ENCODE data around the gene NPW.
"Not testable (repeated sequence)": the region's sequence is repeated elsewhere in the genome, so short reads cannot be mapped to it uniquely, and the experiment has no call there.

NPW gene

GRCh38 chr16:2004795-2005517 lies 14.6 kb upstream of the NPW start:
- Histone ChIP-seq H3K4me3 (ENCODE audit: low read depth, low read length) (no peak overlapping the region), H3K9me3 (ENCODE audit: control insufficient read depth, insufficient read depth, low read depth, low read length) (no peaks in the 10 kb centered on the region), H3K9ac (ENCODE audit: low read length) (peak overlapping the region; percentile 2), H3K27ac (ENCODE audit: low read depth, low read length) (no peak overlapping the region), H3K27me3 (ENCODE audit: control insufficient read depth, insufficient read depth, low read length) (no peaks in the 10 kb centered on the region), H3K4me1 (ENCODE audit: control insufficient read depth, insufficient read depth, low read length) (peaks cover 43% of the 10 kb centered on the region), H3K36me3 (ENCODE audit: control insufficient read depth, insufficient read depth, low read length) (peaks cover 47% of the 10 kb centered on the region)

- H3K27ac ChIP-seq (ENCODE audit: low read depth, low read length) = no peak overlapping the region
- no peaks in the 10 kb centered on the region for H3K9me3 ChIP-seq (ENCODE audit: control insufficient read depth, insufficient read depth, low read depth, low read length)
- H3K4me3 ChIP-seq (ENCODE audit: low read depth, low read length) = no peak overlapping the region
- H3K9ac ChIP-seq (ENCODE audit: low read length) = no peak overlapping the region
- peaks cover 50% of the 10 kb centered on the region for H3K4me1 ChIP-seq (ENCODE audit: control insufficient read depth, insufficient read depth, low read length)
- H3K36me3 ChIP-seq (ENCODE audit: control insufficient read depth, insufficient read depth, low read length) = peaks cover 41% of the 10 kb centered on the region
- no peaks in the 10 kb centered on the region for H3K27me3 ChIP-seq (ENCODE audit: control insufficient read depth, insufficient read depth, low read length)
Observed at GRCh38 chr16:2005646-2006045, 13.9 kb upstream of the NPW start.

- Histone ChIP-seq H3K27me3 (ENCODE audit: control insufficient read depth, insufficient read depth, low read length) (no peaks in the 10 kb centered on the region), H3K36me3 (ENCODE audit: control insufficient read depth, insufficient read depth, low read length) (peaks cover 34% of the 10 kb centered on the region), H3K4me3 (ENCODE audit: low read depth, low read length) (no peak overlapping the region), H3K9me3 (ENCODE audit: control insufficient read depth, insufficient read depth, low read depth, low read length) (no peaks in the 10 kb centered on the region), H3K4me1 (ENCODE audit: control insufficient read depth, insufficient read depth, low read length) (peaks cover 50% of the 10 kb centered on the region), H3K9ac (ENCODE audit: low read length) (no peak overlapping the region), H3K27ac (ENCODE audit: low read depth, low read length) (no peak overlapping the region)
Observed at GRCh38 chr16:2006317-2006716, 13.3 kb upstream of the NPW start.

- no peaks in the 10 kb centered on the region for H3K9me3 ChIP-seq (ENCODE audit: control insufficient read depth, insufficient read depth, low read depth, low read length)
- H3K36me3 ChIP-seq (ENCODE audit: control insufficient read depth, insufficient read depth, low read length) = peaks cover 25% of the 10 kb centered on the region
- no peak overlapping the region for H3K9ac ChIP-seq (ENCODE audit: low read length)
- no peak overlapping the region for H3K27ac ChIP-seq (ENCODE audit: low read depth, low read length)
- H3K4me3 ChIP-seq (ENCODE audit: low read depth, low read length) = 0 out of 2 replicates have a peak overlapping the region, but pooled peaks have one; percentile 15
- no peaks in the 10 kb centered on the region for H3K27me3 ChIP-seq (ENCODE audit: control insufficient read depth, insufficient read depth, low read length)
- peaks cover 50% of the 10 kb centered on the region for H3K4me1 ChIP-seq (ENCODE audit: control insufficient read depth, insufficient read depth, low read length)
Observed at GRCh38 chr16:2007081-2007836, 12.3 kb upstream of the NPW start.

GRCh38 chr16:2008009-2008526 lies 11.5 kb upstream of the NPW start:
- H3K36me3 ChIP-seq (ENCODE audit: control insufficient read depth, insufficient read depth, low read length) = peaks cover 17% of the 10 kb centered on the region
- H3K4me3 ChIP-seq (ENCODE audit: low read depth, low read length) = peak overlapping the region; percentile 76
- no peaks in the 10 kb centered on the region for H3K27me3 ChIP-seq (ENCODE audit: control insufficient read depth, insufficient read depth, low read length)
- H3K9me3 ChIP-seq (ENCODE audit: control insufficient read depth, insufficient read depth, low read depth, low read length) = no peaks in the 10 kb centered on the region
- H3K4me1 ChIP-seq (ENCODE audit: control insufficient read depth, insufficient read depth, low read length) = peaks cover 50% of the 10 kb centered on the region
- H3K9ac ChIP-seq (ENCODE audit: low read length) = no peak overlapping the region
- H3K27ac ChIP-seq (ENCODE audit: low read depth, low read length) = no peak overlapping the region; the same call in 1 of the 2 replicates

- peaks cover 11% of the 10 kb centered on the region for H3K36me3 ChIP-seq (ENCODE audit: control insufficient read depth, insufficient read depth, low read length)
- H3K27me3 ChIP-seq (ENCODE audit: control insufficient read depth, insufficient read depth, low read length) = no peaks in the 10 kb centered on the region
- peak overlapping the region; percentile 87 for H3K9ac ChIP-seq (ENCODE audit: low read length)
- H3K27ac ChIP-seq (ENCODE audit: low read depth, low read length) = peak overlapping the region; percentile 82; the same call in 1 of the 2 replicates
- H3K4me1 ChIP-seq (ENCODE audit: control insufficient read depth, insufficient read depth, low read length) = peaks cover 46% of the 10 kb centered on the region
- H3K4me3 ChIP-seq (ENCODE audit: low read depth, low read length) = peak overlapping the region; percentile 76
- no peaks in the 10 kb centered on the region for H3K9me3 ChIP-seq (ENCODE audit: control insufficient read depth, insufficient read depth, low read depth, low read length)
Observed at GRCh38 chr16:2008631-2009163, 10.9 kb upstream of the NPW start.

GRCh38 chr16:2009164-2009711 lies 10.3 kb upstream of the NPW start:
- Histone ChIP-seq H3K9me3 (ENCODE audit: control insufficient read depth, insufficient read depth, low read depth, low read length) (no peaks in the 10 kb centered on the region), H3K9ac (ENCODE audit: low read length) (peak overlapping the region; percentile 87), H3K36me3 (ENCODE audit: control insufficient read depth, insufficient read depth, low read length) (peaks cover 11% of the 10 kb centered on the region), H3K27me3 (ENCODE audit: control insufficient read depth, insufficient read depth, low read length) (no peaks in the 10 kb centered on the region), H3K4me1 (ENCODE audit: control insufficient read depth, insufficient read depth, low read length) (peaks cover 43% of the 10 kb centered on the region), H3K4me3 (ENCODE audit: low read depth, low read length) (peak overlapping the region; percentile 76), H3K27ac (ENCODE audit: low read depth, low read length) (peak overlapping the region; percentile 82; the same call in 1 of the 2 replicates)

GRCh38 chr16:2009791-2010510 lies 9.6 kb upstream of the NPW start, which contains the start of gene ZNF598:
TSS of gene ZNF598 (minus strand) at chr16:2009821.
- Histone ChIP-seq H3K27ac (ENCODE audit: low read depth, low read length) (peak within 1 kb of the TSS; percentile 82; the same call in 1 of the 2 replicates), H3K27me3 (ENCODE audit: control insufficient read depth, insufficient read depth, low read length) (no peaks in the 10 kb centered on the region), H3K4me3 (ENCODE audit: low read depth, low read length) (peak within 1 kb of the TSS; percentile 82), H3K9ac (ENCODE audit: low read length) (peak within 1 kb of the TSS; percentile 88), H3K36me3 (ENCODE audit: control insufficient read depth, insufficient read depth, low read length) (peaks cover 11% of the 10 kb centered on the region), H3K9me3 (ENCODE audit: control insufficient read depth, insufficient read depth, low read depth, low read length) (no peaks in the 10 kb centered on the region), H3K4me1 (ENCODE audit: control insufficient read depth, insufficient read depth, low read length) (peaks cover 36% of the 10 kb centered on the region)

- not testable (repeated sequence) for H3K9ac ChIP-seq (ENCODE audit: low read length); H3K27ac ChIP-seq (ENCODE audit: low read depth, low read length); H3K4me3 ChIP-seq (ENCODE audit: low read depth, low read length); H3K36me3 ChIP-seq (ENCODE audit: control insufficient read depth, insufficient read depth, low read length); H3K9me3 ChIP-seq (ENCODE audit: control insufficient read depth, insufficient read depth, low read depth, low read length); H3K27me3 ChIP-seq (ENCODE audit: control insufficient read depth, insufficient read depth, low read length)
- H3K4me1 ChIP-seq (ENCODE audit: control insufficient read depth, insufficient read depth, low read length) = peaks cover 24% of the 10 kb centered on the region
Observed at GRCh38 chr16:2011726-2012125, 7.9 kb upstream of the NPW start.

GRCh38 chr16:2013527-2013926 lies 6.1 kb upstream of the NPW start:
- Histone ChIP-seq H3K4me3 (ENCODE audit: low read depth, low read length) (no peak overlapping the region), H3K4me1 (ENCODE audit: control insufficient read depth, insufficient read depth, low read length) (peaks cover 11% of the 10 kb centered on the region), H3K27me3 (ENCODE audit: control insufficient read depth, insufficient read depth, low read length) (peaks cover 13% of the 10 kb centered on the region), H3K36me3 (ENCODE audit: control insufficient read depth, insufficient read depth, low read length) (no peaks in the 10 kb centered on the region), H3K9ac (ENCODE audit: low read length) (no peak overlapping the region), H3K9me3 (ENCODE audit: control insufficient read depth, insufficient read depth, low read depth, low read length) (no peaks in the 10 kb centered on the region), H3K27ac (ENCODE audit: low read depth, low read length) (no peak overlapping the region)
